HG02852 (cell line): ENCODE data around the gene RIMKLB.
"Not testable (repeated sequence)": the region's sequence is repeated elsewhere in the genome, so short reads cannot be mapped to it uniquely, and the experiment has no call there.

Experiments used
- ATAC-seq: cut with Tn5 transposase; IDR thresholded peaks from one replicate; pipeline ENCODE4 v1.9.1; 2021; ENCODE audit warnings: mild to moderate bottlenecking, moderate library complexity; ENCODE audit not compliant: unreplicated experiment

Gene RIMKLB

DNA sequence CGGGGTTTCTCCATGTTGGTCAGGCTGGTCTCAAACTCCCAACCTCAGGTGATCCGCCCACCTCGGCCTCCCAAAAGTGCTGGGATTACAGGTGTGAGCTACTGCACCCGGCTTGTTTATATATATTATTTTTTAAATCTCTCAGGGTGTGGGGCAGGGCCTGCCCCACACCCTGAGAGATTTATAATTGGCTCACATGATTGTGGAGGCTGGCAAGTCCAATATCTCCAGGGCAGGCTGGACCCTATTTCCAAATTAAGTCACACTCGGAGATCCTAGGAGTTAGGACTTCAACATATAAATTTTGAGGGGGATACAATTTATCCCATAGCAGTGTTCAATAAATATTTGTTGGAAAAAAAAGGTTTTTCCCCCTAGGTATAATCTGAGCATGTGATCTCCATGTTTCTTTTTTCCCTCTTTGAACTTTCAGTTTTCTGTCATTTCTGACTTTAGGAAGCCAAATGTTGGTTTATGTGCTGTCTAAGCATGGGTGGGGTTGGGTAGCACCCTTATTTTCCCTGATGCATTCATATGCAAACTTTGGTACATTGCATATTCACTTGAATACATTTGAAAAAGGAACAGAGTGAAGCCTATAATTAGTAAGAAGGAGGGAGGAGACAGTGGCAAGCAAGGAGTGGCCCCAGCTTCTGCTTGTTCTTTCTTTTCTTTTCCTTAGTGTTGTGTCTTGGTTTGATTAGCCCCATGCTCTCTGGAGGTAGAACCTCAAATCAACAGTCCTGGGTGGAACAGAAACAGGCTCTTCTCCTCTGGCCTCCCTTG lies 116.0 kb downstream of the RIMKLB start:
- no peak for ATAC-seq

DNA sequence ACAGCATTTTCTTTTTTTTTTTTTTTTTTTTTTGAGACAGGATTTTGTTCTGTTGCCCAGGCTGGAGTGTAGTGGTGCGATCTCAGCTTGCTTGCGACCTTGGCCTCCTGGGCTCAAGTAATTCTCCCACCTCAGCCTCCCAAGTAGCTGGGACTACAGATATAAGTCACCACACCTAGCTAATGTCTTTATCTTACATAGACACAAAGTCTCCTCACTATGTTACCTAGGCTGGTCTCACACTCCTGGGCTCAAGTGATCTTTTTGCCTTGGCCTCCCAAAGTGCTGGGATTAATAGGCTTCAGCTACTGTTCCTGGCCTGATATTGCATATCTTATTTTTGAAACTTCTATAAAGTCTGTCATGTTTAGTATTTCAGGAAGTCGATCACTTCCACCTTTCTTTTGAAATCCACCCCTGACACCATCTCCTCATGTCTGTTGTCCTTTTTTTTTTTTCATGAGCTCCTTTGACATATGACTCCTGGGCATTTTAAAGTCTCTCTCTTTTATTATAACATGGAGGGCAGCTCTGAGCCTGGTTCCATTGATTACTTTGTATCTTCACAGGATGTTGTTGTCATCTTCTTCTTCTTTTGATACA lies 118.8 kb downstream of the RIMKLB start:
- no peak for ATAC-seq

DNA sequence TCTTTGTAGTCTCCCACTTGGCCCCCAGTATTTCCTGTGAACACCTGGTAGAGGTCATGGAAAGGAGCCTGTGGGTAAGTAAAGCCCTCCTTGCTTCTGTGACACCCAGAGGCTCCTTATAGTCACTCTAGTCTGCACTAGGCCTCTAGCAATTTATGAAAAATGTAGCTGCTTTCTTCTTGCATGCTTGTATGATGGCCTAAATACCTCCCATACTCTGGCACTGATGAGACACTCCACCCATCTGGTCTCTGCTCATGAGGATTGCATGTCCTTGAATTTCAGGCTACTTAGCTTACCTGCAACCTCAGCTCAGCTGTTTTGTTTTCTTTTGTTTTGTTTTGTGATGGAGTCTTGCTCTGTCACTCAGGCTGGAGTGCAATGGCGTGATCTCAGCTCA lies 120.1 kb downstream of the RIMKLB start:
- ATAC-seq: no peak

DNA sequence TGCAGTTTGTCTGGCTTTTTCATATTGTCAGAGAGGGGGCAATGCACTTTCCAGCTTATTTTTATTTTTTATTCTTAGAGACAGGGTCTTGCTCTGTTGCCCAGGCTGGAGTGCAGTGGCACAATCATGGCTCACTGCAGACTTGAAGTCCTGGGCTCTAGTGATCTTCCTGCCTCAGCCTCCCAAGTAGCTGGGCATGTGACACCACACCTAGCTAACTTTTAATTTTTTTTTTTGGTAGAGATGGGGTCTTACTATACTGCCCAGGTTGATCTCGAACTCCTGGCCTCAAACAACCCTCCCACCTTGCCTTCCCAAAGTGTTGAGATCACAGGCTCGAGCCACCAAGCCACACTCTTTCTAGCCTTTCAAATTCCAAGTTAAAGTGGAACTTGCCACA lies 120.7 kb downstream of the RIMKLB start:
- no peak for ATAC-seq

DNA sequence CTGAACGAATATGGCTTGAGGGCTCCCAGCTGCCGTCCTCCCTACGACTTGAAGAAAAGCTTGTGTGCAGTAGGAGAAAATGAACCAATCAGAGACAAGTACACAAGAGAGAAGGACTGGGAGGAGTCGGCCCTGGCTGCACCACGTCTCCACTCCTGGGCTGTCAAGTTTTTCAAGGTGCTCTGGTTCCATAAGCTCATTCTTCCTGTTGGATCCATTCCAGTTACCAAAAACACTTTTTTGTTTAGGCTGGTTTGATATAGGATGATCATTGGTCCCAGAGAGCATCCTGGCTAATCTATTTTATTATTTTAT lies 121.8 kb downstream of the RIMKLB start:
- no peak for ATAC-seq

DNA sequence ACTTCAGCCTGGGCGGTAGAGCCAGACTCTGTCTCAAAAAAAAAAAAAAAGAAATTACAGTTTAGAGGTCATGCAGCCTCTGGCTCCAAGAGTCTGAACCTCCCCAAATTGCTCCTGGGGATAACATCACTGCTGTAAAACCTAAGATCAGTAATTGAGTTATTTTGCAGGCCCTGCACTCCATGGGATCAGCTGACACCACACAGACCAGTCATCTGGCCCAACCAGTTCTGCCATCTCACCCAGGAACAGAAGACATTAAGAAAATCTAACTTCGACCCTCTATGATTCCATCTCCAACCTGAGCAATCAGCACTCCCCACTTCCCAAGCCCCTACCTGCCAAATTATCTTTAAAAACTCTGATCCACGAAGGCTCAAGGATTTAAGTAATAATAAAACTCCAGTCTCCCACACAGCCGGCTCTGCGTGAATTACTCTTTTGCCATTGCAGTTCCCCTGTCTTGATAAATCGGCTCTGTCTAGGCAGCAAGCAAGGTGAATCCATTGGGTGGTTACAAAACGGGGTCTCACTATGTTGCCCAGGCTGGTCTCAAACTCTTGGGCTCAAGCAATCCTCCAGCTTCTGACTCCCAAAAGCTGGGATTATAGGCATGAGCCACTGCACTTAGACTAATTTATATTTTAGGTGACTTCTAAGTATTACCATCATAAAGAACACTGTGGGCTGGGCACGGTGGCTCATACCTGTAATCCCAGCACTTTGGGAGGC lies 123.1 kb downstream of the RIMKLB start:
- not testable (repeated sequence) for ATAC-seq

DNA sequence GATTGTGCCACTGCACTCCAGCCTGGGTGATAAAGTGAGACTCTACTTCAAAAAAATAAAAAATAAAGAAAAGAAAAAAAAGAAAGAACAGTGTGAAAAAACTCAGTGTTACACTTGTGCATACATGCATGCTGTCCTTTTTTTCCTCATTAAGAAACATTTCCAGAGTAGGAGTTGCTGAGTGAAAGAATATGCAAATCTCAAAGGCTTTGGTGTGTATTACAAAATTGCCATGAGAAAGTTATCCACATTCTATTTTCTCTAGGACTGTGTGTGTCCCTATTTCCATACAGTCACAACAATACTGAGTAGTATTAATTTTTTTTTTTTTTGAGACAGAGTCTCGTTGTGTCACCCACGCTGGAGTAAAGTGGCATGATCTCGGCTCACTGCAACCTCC lies 123.8 kb downstream of the RIMKLB start:
- ATAC-seq: no peak

DNA sequence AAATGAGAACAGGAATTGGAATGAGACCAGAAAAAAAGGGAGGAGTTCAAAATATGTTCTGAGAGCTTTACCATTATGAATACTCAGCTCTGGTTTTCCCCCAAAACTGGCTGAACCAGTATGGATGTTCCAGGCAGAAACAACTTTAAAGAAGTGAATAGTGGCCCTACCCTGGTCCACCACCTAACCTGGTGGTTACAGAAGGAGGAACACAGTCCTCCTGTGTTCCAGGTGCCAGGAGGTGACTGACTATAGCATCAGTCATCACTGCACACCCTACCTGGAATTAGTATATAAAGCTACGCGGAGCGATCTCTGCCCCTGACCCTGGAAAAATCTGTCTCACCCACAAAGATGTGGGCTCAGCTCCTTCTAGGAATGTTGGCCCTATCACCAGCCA lies 124.5 kb downstream of the RIMKLB start, which contains the start of gene A2ML1:
Gene A2ML1, plus strand, starts transcription at position 324 of the 400 bp plus-strand sequence. Its CDS starts 31 bp downstream, at position 355.
- no peak for ATAC-seq

DNA sequence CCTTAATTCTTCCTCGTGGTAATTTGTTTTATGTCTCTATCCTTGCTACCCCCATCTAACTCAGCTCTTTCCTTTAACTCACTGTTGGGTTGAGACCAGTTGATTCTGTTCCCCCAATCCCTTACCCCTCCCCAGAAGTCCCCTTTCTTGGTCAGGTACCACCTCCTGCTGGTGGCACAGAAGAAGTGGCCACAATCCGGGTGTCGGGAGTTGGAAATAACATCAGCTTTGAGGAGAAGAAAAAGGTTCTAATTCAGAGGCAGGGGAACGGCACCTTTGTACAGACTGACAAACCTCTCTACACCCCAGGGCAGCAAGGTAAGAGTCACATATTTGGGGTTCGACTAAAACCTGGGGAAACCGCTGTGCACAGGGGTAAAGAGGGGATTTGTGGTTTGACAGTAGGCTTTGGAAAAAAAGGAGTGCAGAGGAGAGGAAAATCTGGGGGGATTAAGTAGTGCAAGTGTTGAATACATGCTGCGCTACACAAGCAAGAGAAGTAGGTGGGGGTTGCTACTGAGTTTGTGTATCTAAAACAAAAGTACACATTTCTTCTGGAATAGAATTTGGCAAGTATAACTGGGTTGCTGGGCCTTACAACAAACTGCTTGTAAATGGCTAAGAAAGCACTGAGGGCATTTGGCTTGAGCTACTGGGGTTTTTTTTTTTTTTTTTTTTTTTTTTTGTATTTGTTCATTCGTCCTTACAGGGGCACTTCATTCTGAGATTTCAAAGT lies 125.9 kb downstream of the RIMKLB start:
- no peak for ATAC-seq

DNA sequence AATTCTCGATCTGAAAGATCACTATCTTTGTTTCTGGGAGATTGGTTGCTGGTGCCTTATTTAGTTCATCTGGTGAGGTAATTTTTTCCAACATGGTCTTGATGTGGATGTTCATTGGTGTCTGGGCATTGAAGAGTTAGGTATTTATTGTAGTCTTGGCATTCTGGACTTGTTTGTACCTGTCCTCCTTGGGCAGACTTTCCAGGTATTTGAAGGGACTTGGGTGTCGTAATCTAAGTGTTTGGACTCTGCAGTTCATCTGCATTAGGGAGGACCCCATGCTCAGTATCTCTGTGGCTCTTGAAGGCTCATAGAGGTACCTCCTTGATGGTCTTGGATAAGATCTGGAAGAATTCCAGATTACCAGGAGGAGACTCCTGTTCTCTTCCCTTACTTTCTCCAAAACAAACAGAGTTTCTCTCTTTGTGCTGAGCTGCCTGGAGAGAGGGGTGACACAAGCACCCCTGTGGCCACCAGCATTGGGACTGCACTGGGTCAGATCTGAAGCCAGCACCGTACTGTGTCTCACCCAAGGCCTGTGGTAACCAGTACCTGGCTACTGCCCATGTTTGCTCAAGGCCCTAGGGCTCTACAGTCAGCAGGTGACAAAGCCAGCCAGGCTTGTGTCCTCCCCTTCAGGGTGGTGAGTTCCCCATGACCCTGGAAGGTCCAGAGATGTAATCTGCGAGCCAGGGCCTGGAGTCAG lies 129.9 kb downstream of the RIMKLB start:
- no peak for ATAC-seq

DNA sequence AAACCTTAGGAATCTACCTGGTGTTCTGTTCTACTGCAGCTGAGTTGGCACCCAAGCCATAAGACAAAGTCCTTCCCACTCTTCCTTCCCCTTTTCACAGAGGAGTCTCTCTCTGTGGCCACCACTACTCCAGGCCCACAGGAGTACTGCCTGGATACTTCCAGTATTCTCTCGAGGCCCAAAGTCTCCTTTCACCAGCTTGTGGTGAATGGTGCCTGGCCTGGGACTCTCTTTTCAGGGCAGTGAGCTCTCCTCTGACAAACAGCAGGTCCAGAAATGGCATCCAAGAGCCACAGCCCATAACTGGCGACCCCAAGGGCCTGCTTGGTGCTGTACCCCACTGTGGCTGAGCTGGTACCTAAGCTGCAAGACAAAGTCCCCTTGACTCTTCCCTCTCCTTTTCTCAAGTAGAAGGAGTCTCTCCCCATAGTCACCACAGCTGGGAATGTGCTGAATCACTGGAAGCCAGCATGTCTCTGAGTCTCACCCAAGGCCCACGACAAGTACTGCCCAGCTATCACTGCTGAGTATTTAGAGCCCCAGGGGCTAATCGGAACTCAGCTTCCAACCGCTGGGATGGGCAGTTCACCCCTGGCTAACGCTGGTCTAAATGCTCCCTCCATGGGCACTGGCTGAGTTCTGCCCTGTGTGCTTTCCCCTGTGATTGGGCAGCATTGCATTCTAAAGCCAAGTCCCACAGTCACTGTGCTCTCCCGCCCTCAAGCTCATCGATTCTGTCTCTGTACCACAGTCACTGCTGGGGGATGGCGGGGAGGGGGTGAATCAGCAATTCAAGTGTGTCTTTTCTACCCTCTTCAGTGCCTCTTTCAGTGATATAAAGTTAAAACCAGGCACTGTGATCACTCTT lies 130.7 kb downstream of the RIMKLB start:
- ATAC-seq: no peak

DNA sequence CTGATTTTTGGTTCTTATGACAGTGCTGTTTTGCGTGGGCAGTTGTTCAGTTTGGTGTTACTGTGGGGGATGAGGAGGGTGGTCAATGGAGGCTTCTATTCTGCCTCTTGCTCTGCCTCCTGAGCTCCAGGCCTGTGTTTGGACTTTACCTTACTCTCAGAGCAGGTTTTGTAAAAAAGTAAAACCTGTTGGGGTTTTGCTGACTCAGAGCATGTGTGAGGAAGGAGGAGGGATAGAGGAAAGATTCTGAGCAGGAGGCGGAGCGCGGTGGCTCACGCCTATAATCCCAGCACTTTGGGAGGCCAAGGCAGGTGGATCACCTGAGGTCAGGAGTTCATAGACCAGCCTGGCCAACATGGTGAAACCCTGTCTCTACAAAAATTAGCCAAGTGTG lies 131.3 kb downstream of the RIMKLB start:
- no peak for ATAC-seq

DNA sequence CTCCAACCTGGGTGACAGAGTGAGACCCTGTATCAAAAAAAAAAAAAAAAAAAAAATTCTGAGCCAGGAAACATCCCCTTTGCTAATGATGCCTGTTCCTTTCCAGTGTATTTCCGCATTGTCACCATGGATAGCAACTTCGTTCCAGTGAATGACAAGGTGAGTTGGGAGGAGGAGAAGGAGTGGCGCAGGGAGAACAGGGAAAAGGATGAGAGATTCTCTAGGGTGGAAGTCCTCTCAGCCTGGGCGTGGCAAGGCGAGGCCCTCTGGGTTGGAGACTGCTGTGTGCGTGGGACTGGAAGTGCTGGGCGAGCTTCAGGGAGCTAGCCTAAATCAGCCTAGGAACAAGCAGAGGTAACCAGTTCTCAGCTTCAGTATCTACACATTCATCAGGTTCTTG lies 131.8 kb downstream of the RIMKLB start:
- no peak for ATAC-seq

DNA sequence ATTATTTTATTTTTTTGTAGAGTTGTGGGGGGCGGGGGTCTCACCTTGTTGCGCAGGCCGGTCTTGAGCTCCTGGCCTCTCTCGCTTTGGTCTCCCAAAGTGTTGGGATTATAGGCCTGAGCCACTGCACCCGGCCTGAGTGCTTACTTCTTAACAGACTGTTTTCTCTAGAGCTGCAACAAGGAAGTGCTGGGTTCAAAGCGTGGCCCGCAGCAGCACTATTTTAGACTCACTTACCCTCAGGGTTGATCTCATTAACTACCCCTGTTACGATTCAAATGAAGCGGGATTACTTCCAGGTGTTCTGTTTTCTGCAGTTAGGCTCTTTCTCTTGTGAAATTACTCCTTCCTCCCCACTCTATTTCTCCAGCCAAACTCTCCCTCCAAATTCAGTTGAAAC lies 133.3 kb downstream of the RIMKLB start:
- ATAC-seq: no peak

DNA sequence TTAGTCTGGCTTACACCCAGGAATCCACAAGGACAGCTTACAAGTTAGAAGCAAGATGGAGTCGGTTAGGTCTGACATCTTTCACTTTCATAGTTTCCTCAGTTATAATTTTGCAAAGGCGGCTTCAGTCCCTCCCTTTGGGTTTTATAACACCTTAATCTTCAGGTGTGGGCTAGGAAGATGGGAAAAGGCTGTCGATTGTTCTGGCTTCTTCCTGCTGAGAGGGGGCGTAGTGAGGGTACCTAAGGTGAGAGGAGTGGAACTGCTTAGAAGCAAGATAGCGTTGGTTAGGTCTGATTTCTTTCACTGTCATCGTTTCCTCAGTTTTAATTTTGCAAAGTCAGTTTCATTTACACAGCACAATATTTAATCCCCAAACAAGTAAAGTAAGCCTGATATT lies 134.7 kb downstream of the RIMKLB start:
- ATAC-seq: no peak
